Measurements from ENCODE around the gene SH3RF1. TPM values are rescaled to one million over a fixed set of nuclear protein-coding genes. Genes with fewer than 3 reads are reported as not detected.

Gene SH3RF1
- total and polyA plus RNA-seq, 2 of the 8 experiments (the other 6 are each of a cell fraction or from before 2014, with no cell fraction given): 6.9 to 15.1 TPM

DNA sequence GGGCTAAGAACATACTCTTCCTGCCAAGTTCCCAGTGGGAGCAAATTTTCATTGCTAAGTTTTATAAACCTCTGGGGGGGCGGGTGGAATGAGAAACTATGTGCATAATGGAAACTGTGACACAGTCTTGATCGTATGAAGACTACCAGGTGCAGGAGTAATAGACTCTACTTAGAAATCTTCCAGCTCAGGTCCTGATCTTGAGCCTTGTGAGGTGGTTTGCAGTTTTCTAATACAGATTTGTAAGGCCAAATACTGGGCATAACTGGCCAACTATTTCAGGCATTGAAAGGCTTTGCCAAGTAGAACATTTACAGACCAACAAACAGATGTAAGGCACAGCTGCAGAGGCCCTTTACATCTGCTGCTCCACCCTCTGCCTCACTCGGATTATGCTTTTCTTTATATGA lies 171.0 kb downstream of the SH3RF1 start (continued):
- TF ChIP-seq, protein P1, sequence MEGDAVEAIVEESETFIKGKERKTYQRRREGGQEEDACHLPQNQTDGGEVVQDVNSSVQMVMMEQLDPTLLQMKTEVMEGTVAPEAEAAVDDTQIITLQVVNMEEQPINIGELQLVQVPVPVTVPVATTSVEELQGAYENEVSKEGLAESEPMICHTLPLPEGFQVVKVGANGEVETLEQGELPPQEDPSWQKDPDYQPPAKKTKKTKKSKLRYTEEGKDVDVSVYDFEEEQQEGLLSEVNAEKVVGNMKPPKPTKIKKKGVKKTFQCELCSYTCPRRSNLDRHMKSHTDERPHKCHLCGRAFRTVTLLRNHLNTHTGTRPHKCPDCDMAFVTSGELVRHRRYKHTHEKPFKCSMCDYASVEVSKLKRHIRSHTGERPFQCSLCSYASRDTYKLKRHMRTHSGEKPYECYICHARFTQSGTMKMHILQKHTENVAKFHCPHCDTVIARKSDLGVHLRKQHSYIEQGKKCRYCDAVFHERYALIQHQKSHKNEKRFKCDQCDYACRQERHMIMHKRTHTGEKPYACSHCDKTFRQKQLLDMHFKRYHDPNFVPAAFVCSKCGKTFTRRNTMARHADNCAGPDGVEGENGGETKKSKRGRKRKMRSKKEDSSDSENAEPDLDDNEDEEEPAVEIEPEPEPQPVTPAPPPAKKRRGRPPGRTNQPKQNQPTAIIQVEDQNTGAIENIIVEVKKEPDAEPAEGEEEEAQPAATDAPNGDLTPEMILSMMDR (IDR thresholded peaks at IDR 0.05; ENCODE audit: control extremely low read depth in 1 of 3, insufficient read depth in 1 of 3, low read depth in 1 of 3, low read length in 3 of 3): no peak
- TF ChIP-seq HDAC6 (IDR thresholded peaks at IDR 0.05; ENCODE audit: low read depth, low read length) (no peak), CHD1 (IDR thresholded peaks at IDR 0.05; ENCODE audit: low read depth, low read length) (no peak), NANOG (IDR thresholded peaks at IDR 0.05; ENCODE audit: insufficient read depth, low read depth, low read length, poor library complexity, severe bottlenecking) (no peak), EZH2 (IDR thresholded peaks at IDR 0.05; ENCODE audit: low read depth, low read length, severe bottlenecking) (no peak), KDM5A (IDR thresholded peaks at IDR 0.05; ENCODE audit: low read length) (no peak), SUZ12 (IDR thresholded peaks at IDR 0.05; ENCODE audit: low read length) (no peak)
